HCEC 1CT (cell line): ENCODE results near the gene BCL6.
"Not testable (repeated sequence)": the region's sequence is repeated elsewhere in the genome, so short reads cannot be mapped to it uniquely, and the experiment has no call there.

Source experiments
- DNase-seq: peaks from one replicate; pipeline ENCODE4 v3.0.0-alpha.2; 2017

BCL6 gene

DNA sequence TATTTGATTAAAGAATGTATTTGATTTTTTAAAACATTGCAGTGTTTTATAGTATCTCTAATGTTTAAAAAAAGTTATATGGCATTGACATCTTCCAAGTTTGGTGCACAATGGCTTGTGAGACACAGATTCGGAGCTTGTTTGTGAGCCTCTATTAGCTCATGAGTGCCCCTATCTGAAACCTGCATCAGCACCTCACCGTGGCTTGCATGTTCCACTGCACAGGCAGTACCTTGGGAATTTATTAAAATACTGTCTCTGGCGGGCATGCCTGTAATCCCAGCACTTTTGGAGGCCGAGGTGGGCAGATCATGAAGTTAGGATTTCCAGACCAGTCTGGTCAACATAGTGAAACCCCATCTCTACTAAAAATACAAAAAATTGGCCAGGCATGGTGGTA lies 36.1 kb downstream of the BCL6 start:
- DNase-seq = no peak

DNA sequence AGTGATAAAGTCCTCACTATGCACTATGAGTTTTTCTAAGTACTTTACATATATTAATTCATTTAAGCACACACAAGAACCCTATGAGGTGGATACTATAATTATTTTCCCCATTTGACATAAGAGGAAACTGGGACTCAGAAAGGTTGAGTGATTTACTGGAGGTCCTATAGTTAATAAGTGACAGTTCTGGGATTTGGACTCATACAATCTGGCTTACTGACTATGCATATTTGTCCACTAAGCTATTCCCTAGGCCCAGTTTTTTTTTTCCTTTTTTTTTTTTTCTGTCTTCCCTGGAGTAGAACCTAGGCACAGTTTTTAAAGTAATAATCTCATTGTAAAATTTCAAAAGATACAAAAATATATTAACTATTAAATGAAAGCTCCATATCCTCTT lies 36.6 kb downstream of the BCL6 start:
- DNase-seq = no peak

- DNase-seq = no peak
Observed at GRCh38 chr3:187706971-187707370, 38.3 kb downstream of the BCL6 start.

- no peak for DNase-seq
Observed at GRCh38 chr3:187705164-187705563, 40.1 kb downstream of the BCL6 start.

- no peak for DNase-seq
Observed at GRCh38 chr3:187702507-187703033, 42.7 kb downstream of the BCL6 start, which contains the start of gene RTP2. TSS of gene RTP2 (minus strand) at chr3:187702557. CDS start at chr3:187702128, 429 bp downstream.

DNA sequence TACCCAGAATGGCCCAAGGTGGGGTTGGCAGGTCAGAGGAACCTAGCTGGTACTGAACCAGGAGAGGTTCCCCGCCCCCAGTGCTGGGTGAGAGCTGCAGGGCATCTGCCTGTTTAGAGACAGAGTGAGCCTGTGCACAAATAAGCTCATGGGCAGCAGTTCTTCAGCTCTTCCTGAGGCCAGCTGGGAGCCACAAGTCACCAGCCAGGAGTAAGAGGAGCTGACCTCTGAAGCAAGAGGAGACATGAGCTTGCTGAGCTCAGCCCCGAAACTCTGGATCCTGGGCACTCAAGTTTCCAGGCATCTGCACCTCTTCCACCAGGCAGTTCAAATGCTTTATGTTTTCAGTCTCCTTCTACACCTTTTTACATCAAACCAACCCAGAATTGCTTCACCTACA lies 45.0 kb downstream of the BCL6 start:
- no peak for DNase-seq

GRCh38 chr3:187698499-187699399 lies 46.5 kb downstream of the BCL6 start:
- DNase-seq = no peak

GRCh38 chr3:187696021-187696420 lies 49.2 kb downstream of the BCL6 start:
- no peak for DNase-seq

DNA sequence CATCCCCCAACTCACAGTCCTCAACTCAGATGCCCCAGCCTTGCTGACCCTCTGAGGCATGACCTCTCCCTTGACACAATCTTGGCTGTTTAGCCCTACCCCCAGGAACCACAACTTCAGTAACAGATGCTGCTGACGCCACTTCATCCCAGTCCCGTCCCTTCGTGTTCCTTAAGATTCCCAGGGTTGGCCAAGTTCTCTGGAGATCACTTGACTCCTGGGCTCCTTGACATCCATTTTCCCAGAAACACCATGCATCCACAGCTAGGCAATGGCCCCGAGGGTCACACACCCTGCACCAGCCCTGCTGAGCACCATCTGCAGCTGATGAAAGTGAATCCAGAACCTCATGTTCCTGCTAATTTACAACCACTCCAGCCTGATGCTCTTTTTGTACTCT lies 49.8 kb downstream of the BCL6 start:
- no peak for DNase-seq

GRCh38 chr3:187694801-187695200 lies 50.5 kb downstream of the BCL6 start:
- no peak for DNase-seq

DNA sequence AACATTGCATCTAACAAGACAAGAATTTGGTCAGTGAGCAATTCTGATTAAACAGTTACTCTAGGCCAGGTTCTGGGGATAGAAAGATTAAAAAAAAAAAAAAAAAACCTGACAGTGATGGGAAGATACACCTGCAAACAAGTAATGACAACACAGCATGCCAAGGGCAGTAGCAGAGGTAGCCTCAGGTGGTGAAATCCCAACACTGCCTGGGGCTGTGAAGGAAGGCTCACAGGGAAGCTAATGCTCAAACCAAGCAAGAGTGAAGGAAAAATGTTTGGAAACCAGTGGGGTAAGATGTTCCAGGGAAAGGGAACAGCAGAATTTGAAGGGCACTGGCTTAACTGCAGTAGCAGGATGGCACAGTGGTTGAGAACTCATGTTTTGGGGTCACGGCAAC lies 51.8 kb downstream of the BCL6 start:
- DNase-seq = no peak

GRCh38 chr3:187689984-187690383 lies 55.3 kb downstream of the BCL6 start:
- DNase-seq = peak; percentile 41

- no peak for DNase-seq
Observed at GRCh38 chr3:187686621-187687273, 58.5 kb downstream of the BCL6 start.

DNA sequence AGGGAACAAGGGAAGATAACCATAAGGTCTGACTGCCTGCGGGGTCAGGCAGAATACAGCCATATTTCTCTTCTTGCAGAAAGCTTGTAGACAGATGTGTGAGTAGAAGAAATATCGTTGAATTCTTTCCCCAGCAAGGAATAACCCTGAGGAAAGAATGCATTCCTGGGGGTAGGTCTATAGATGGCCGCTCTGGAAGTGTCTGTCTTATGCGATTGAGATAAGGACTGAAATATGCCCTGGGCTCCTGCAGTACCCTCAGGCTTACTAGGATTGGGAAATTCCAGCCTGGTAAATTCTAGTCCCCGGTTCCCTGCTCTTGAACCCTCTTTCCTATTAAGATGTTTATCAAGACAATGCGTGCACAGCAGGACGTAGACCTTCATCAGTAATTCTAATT lies 59.3 kb downstream of the BCL6 start:
- no peak for DNase-seq

- no peak for DNase-seq
Observed at GRCh38 chr3:187684880-187685279, 60.4 kb downstream of the BCL6 start.

GRCh38 chr3:187684444-187684843 lies 60.8 kb downstream of the BCL6 start:
- no peak for DNase-seq

GRCh38 chr3:187681756-187682155 lies 63.5 kb downstream of the BCL6 start:
- DNase-seq = not testable (repeated sequence)

GRCh38 chr3:187679638-187680396 lies 65.5 kb downstream of the BCL6 start:
- DNase-seq = peak; percentile 44

- DNase-seq = peak; percentile 56
Observed at GRCh38 chr3:187678726-187679268, 66.5 kb downstream of the BCL6 start.

DNA sequence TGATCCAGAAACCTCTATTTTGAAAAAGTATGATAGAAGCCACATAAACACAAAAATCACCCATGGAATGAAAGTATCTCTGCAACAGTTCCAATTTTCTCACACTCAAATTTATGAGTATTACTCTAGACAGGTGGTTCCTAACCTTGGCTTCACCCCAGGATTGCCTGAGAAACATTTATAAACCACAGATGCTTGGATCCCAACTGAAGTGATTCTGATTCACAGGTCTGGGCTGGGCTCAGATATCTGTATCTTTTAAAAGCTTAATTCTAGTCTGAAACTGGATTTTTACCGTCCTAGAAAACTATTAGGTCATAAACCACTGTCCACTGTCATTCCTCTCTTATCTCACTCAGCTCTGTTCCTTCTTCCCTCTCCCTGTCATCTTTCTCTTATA lies 67.7 kb downstream of the BCL6 start:
- no peak for DNase-seq

- peak; percentile 43 for DNase-seq
Observed at GRCh38 chr3:187673012-187673411, 72.3 kb downstream of the BCL6 start.
